RWPE2 (cell line): ENCODE results near the gene BIRC7.

Source experiments
- ATAC-seq: fragments of 200-7000 bp; cut with Tn5 transposase; 3 replicates; pipeline ENCODE4 v1.9.1; 2021; ENCODE audit warnings: low read depth
- DNase-seq: peaks from one replicate; pipeline ENCODE4 v3.0.0-alpha.2; 2020; ENCODE audit warnings: low spot score
- H3K27ac ChIP-seq: fragments of 450-650 bp; 2 replicates; pipeline ENCODE4 v1.5.1; 2017; ENCODE audit warnings: mild to moderate bottlenecking; ENCODE audit not compliant: poor library complexity, severe bottlenecking
- H3K27me3 ChIP-seq: fragments of 250-450 bp; sonication (Bioruptor Pico); 2 replicates; pipeline ENCODE4 v1.5.1; 2021; ENCODE audit warnings: mild to moderate bottlenecking, moderate library complexity; ENCODE audit not compliant: insufficient read depth, poor library complexity, severe bottlenecking
- H3K36me3 ChIP-seq: fragments of 250-450 bp; sonication (Bioruptor Pico); 2 replicates; pipeline ENCODE4 v1.5.1; 2020; ENCODE audit warnings: low read depth, mild to moderate bottlenecking, moderate library complexity
- H3K4me1 ChIP-seq: fragments of 250-450 bp; sonication (Bioruptor Pico); 2 replicates; pipeline ENCODE4 v1.5.1; 2021; ENCODE audit warnings: mild to moderate bottlenecking, moderate library complexity; ENCODE audit not compliant: insufficient read depth, poor library complexity, severe bottlenecking
- H3K4me3 ChIP-seq: fragments of 250-450 bp; sonication (Bioruptor Pico); 2 replicates; pipeline ENCODE4 v1.5.1; 2021; ENCODE audit warnings: mild to moderate bottlenecking, moderate library complexity; ENCODE audit not compliant: severe bottlenecking
- H3K9me3 ChIP-seq: fragments of 250-450 bp; sonication (Bioruptor Pico); 2 replicates; pipeline ENCODE4 v1.5.1; 2021; ENCODE audit warnings: mild to moderate bottlenecking, moderate library complexity; ENCODE audit not compliant: severe bottlenecking
- CTCF ChIP-seq: fragments of 450-650 bp; IDR thresholded peaks from one replicate; pipeline ENCODE4 v1.5.1; 2017; ENCODE audit warnings: mild to moderate bottlenecking, moderate library complexity; ENCODE audit not compliant: poor library complexity, severe bottlenecking

The BIRC7 gene

GRCh38 chr20:63253065-63253437, 17.3 kb downstream of the BIRC7 start:
- no peaks in the 10 kb centered on the region for H3K36me3 ChIP-seq
- H3K27ac ChIP-seq = no peak overlapping the region
- no peak overlapping the region for H3K4me3 ChIP-seq
- no peak for TF ChIP-seq CTCF
- ATAC-seq = no peak; the same call in 2 of the 3 replicates
- peaks cover 6% of the 10 kb centered on the region for H3K4me1 ChIP-seq
- no peaks in the 10 kb centered on the region for H3K9me3 ChIP-seq
- H3K27me3 ChIP-seq = peaks cover 83% of the 10 kb centered on the region
- no peak for DNase-seq

GRCh38 chr20:63253438-63254231, 17.9 kb downstream of the BIRC7 start:
- no peak; the same call in 2 of the 3 replicates for ATAC-seq
- TF ChIP-seq CTCF = no peak
- Histone ChIP-seq H3K27me3 (peaks cover 77% of the 10 kb centered on the region), H3K4me1 (peaks cover 6% of the 10 kb centered on the region), H3K27ac (no peak overlapping the region), H3K9me3 (no peaks in the 10 kb centered on the region), H3K4me3 (peak overlapping the region; percentile 2), H3K36me3 (no peaks in the 10 kb centered on the region)
- no peak for DNase-seq

- Histone ChIP-seq H3K9me3 (no peaks in the 10 kb centered on the region), H3K27ac (no peak within 1 kb of the TSS), H3K4me1 (peaks cover 6% of the 10 kb centered on the region), H3K36me3 (no peaks in the 10 kb centered on the region), H3K27me3 (peaks cover 72% of the 10 kb centered on the region), H3K4me3 (peak within 1 kb of the TSS; percentile 2)
- TF ChIP-seq CTCF = no peak
- no peak for DNase-seq
- no peak for ATAC-seq
These were observed 18.5 kb downstream of the BIRC7 start, which contains the start of gene NKAIN4 for GRCh38 chr20:63254232-63254605. Gene NKAIN4 (minus strand): TSS chr20:63254463. CDS start chr20:63254450, 13 bp downstream.

- no peak overlapping the region for H3K27ac ChIP-seq
- no peak for DNase-seq
- no peaks in the 10 kb centered on the region for H3K36me3 ChIP-seq
- H3K4me3 ChIP-seq = no peak overlapping the region
- no peak for ATAC-seq
- peaks cover 69% of the 10 kb centered on the region for H3K27me3 ChIP-seq
- H3K9me3 ChIP-seq = no peaks in the 10 kb centered on the region
- no peak for TF ChIP-seq CTCF
- H3K4me1 ChIP-seq = peaks cover 6% of the 10 kb centered on the region
These were observed 19.1 kb downstream of the BIRC7 start for GRCh38 chr20:63254606-63255384.
